HEK293 (cell line): ENCODE data around the gene NFAT5.

ENCODE experiments used
- CTCF ChIA-PET: fragments of 350-600 bp; formaldehyde crosslinking; extraction: SDS; loops from one replicate; lab custom pipeline; 2021; ENCODE audit warnings: antibody characterized with exemption; lab: Yijun Ruan, JAX
- POLR2A ChIA-PET: fragments of 300-600 bp; formaldehyde crosslinking; extraction: SDS; loops from one replicate; lab custom pipeline; 2020; ENCODE audit warnings: antibody characterized with exemption, inconsistent platforms; lab: Yijun Ruan, JAX
- H3K27ac ChIP-seq: fragments of 200-500 bp; sonication (Bioruptor generic); 2 replicates; pipeline ENCODE4 v1.5.1; 2014; ENCODE audit warnings: low read depth, low read length, control low read depth, inconsistent platforms; ENCODE audit errors: extremely low read depth
- H3K36me3 ChIP-seq, 2 experiments: fragments of 200-500 bp in 1 of 2; sonication (Bioruptor generic) in 1 of 2; 1 replicate in 1 of 2; 2 replicates in 1 of 2; pipeline ENCODE4 v1.5.1; 2014 to 2017; ENCODE audit warnings: inconsistent platforms in 2 of 2, low read length in 2 of 2; ENCODE audit not compliant: control insufficient read depth in 2 of 2, insufficient read depth in 1 of 2
- H3K4me1 ChIP-seq: fragments of 200-500 bp; sonication (Bioruptor generic); 2 replicates; pipeline ENCODE4 v1.5.1; 2014; ENCODE audit warnings: mild to moderate bottlenecking, low read length, inconsistent platforms; ENCODE audit not compliant: control insufficient read depth, insufficient read depth
- H3K4me3 ChIP-seq: 2 replicates; pipeline ENCODE4 v1.5.1; 2011; ENCODE audit warnings: low read depth, mild to moderate bottlenecking, control low read depth, low read length, moderate library complexity
- H3K9me3 ChIP-seq: fragments of 200-500 bp; sonication (Bioruptor generic); 2 replicates; pipeline ENCODE4 v1.5.1; 2014; ENCODE audit warnings: low read depth, low read length, inconsistent platforms; ENCODE audit not compliant: control insufficient read depth, insufficient read depth
- BCL11A ChIP-seq: fragments of 450-650 bp; formaldehyde crosslinking; IDR thresholded peaks from 2 replicates; pipeline ENCODE4 v1.5.1; 2016; ENCODE audit warnings: low read depth, missing biosample characterization, missing genetic modification characterization
- PRDM2 ChIP-seq: fragments of 450-650 bp; formaldehyde crosslinking; IDR thresholded peaks from 2 replicates; pipeline ENCODE4 v1.5.1; 2016; ENCODE audit warnings: missing biosample characterization, missing genetic modification characterization, borderline replicate concordance
- REST ChIP-seq: fragments of 450-650 bp; formaldehyde crosslinking; IDR thresholded peaks from 2 replicates; pipeline ENCODE4 v1.5.1; 2016; ENCODE audit warnings: missing biosample characterization, missing genetic modification characterization
- ZBTB6 ChIP-seq: fragments of 450-650 bp; formaldehyde crosslinking; IDR thresholded peaks from 2 replicates; pipeline ENCODE4 v1.5.1; 2017; ENCODE audit warnings: missing biosample characterization, missing genetic modification characterization
- ZFP3 ChIP-seq: fragments of 450-650 bp; formaldehyde crosslinking; IDR thresholded peaks from 2 replicates; pipeline ENCODE4 v1.5.1; 2016; ENCODE audit warnings: low read depth, missing biosample characterization, missing genetic modification characterization
- ZNF114 ChIP-seq: fragments of 450-650 bp; formaldehyde crosslinking; IDR thresholded peaks from 2 replicates; pipeline ENCODE4 v1.5.0; 2017; ENCODE audit warnings: missing biosample characterization, missing genetic modification characterization
- ZNF146 ChIP-seq: fragments of 450-650 bp; formaldehyde crosslinking; IDR thresholded peaks from 2 replicates; pipeline ENCODE4 v1.5.1; 2016; ENCODE audit warnings: missing biosample characterization, missing genetic modification characterization
- ZNF16 ChIP-seq: fragments of 450-650 bp; formaldehyde crosslinking; IDR thresholded peaks from 2 replicates; pipeline ENCODE4 v1.5.1; 2016; ENCODE audit warnings: low read depth, missing biosample characterization, missing genetic modification characterization
- ZNF174 ChIP-seq: fragments of 450-650 bp; formaldehyde crosslinking; IDR thresholded peaks from 2 replicates; pipeline ENCODE4 v1.5.0; 2017; ENCODE audit warnings: missing biosample characterization, mild to moderate bottlenecking, missing genetic modification characterization
- ZNF19 ChIP-seq: fragments of 450-650 bp; formaldehyde crosslinking; IDR thresholded peaks from 2 replicates; pipeline ENCODE4; 2016; ENCODE audit warnings: missing biosample characterization, missing genetic modification characterization, low read depth
- ZNF350 ChIP-seq: fragments of 450-650 bp; formaldehyde crosslinking; IDR thresholded peaks from 2 replicates; pipeline ENCODE4 v1.5.0; 2017; ENCODE audit warnings: missing biosample characterization, mild to moderate bottlenecking, missing genetic modification characterization
- ZNF366 ChIP-seq: fragments of 450-650 bp; formaldehyde crosslinking; conservative IDR thresholded peaks from 2 replicates; pipeline ENCODE4 v1.5.1; 2016; ENCODE audit warnings: missing biosample characterization, missing genetic modification characterization
- ZNF426 ChIP-seq: fragments of 450-650 bp; formaldehyde crosslinking; IDR thresholded peaks from 2 replicates; pipeline ENCODE4 v1.5.1; 2017; ENCODE audit warnings: missing biosample characterization, missing genetic modification characterization, mild to moderate bottlenecking, inconsistent platforms, moderate library complexity
- ZNF433 ChIP-seq: fragments of 450-650 bp; formaldehyde crosslinking; IDR thresholded peaks from 2 replicates; pipeline ENCODE4 v1.5.1; 2016; ENCODE audit warnings: missing biosample characterization, missing genetic modification characterization, low read depth
- ZNF549 ChIP-seq: fragments of 450-650 bp; IDR thresholded peaks from 2 replicates; pipeline ENCODE4 v1.5.1; 2018; ENCODE audit warnings: missing biosample characterization, missing genetic modification characterization, mild to moderate bottlenecking, inconsistent platforms, moderate library complexity
- ZNF610 ChIP-seq: fragments of 450-650 bp; formaldehyde crosslinking; IDR thresholded peaks from 2 replicates; pipeline ENCODE4 v1.5.1; 2016; ENCODE audit warnings: missing biosample characterization, missing genetic modification characterization, borderline replicate concordance
- ZNF639 ChIP-seq: fragments of 450-650 bp; formaldehyde crosslinking; IDR thresholded peaks from 2 replicates; pipeline ENCODE4 v1.5.1; 2016; ENCODE audit warnings: missing biosample characterization, missing genetic modification characterization
- ZNF785 ChIP-seq: fragments of 450-650 bp; formaldehyde crosslinking; IDR thresholded peaks from 2 replicates; pipeline ENCODE4 v1.5.1; 2016; ENCODE audit warnings: missing biosample characterization, missing genetic modification characterization
- ZSCAN18 ChIP-seq: fragments of 450-650 bp; formaldehyde crosslinking; IDR thresholded peaks from 2 replicates; pipeline ENCODE4 v1.5.1; 2016; ENCODE audit warnings: missing biosample characterization, missing genetic modification characterization
- ZSCAN5A ChIP-seq: fragments of 450-650 bp; formaldehyde crosslinking; IDR thresholded peaks from 2 replicates; pipeline ENCODE4 v1.5.1; 2016; ENCODE audit warnings: missing biosample characterization, missing genetic modification characterization

The NFAT5 gene

GRCh38 chr16:69706975-69707340 lies 141.2 kb downstream of the NFAT5 start:
- Histone ChIP-seq H3K4me3 (no peak overlapping the region), H3K27ac (no peak overlapping the region), H3K36me3 (peaks cover 0 to 15% of the 10 kb centered on the region in 2 experiments; a peak in 2 of 3 replicates), H3K9me3 (no peaks in the 10 kb centered on the region), H3K4me1 (no peaks in the 10 kb centered on the region)
- POLR2A ChIA-PET = interaction anchor here (0.7 to 1.5 kb wide), 2 partner anchors 48 to 87 kb away, joined by 3 to 4 read pairs; partner anchors contain the start of gene NOB1
- CTCF ChIA-PET = interaction anchor here (0.6 to 1.4 kb wide), 4 partner anchors 48 to 393 kb away, joined by 3 to 5 read pairs (median 4); partner anchors contain the start of gene NOB1
- no peak for TF ChIP-seq ZSCAN18 (tag by site-specific recombination)
- no peak for TF ChIP-seq ZNF114 (tag by site-specific recombination)
- no peak for TF ChIP-seq ZNF433 (tag by site-specific recombination)
- TF ChIP-seq ZNF426 = no peak
- no peak for TF ChIP-seq ZNF639 (tag by site-specific recombination)
- no peak for TF ChIP-seq ZNF549 (tag by site-specific recombination)
- no peak for TF ChIP-seq ZFP3 (tag by site-specific recombination)
- no peak for TF ChIP-seq ZBTB6 (tag by site-specific recombination)
- no peak for TF ChIP-seq BCL11A (tag by site-specific recombination)
- TF ChIP-seq ZNF16 (tag by site-specific recombination) = no peak
- TF ChIP-seq ZSCAN5A (tag by site-specific recombination) = no peak
- no peak for TF ChIP-seq ZNF174 (tag by site-specific recombination)
- TF ChIP-seq ZNF785 (tag by site-specific recombination) = no peak
- TF ChIP-seq ZNF350 (tag by site-specific recombination) = no peak
- TF ChIP-seq ZNF366 (tag by site-specific recombination) = no peak
- TF ChIP-seq ZNF19 = no peak
- TF ChIP-seq ZNF146 (tag by site-specific recombination) = no peak
- TF ChIP-seq ZNF610 (tag by site-specific recombination) = no peak
- no peak for TF ChIP-seq PRDM2 (tag by site-specific recombination)
- TF ChIP-seq REST (tag by site-specific recombination) = no peak
